NCI-H526 treated with DMSO at 0.1 percent for 48 hours (cell line): ENCODE results near the gene SYT7.

ENCODE experiments used
- DNase-seq: peaks from one replicate; lab custom pipeline; 2025; lab: John Stamatoyannopoulos, UW

The SYT7 gene

DNA sequence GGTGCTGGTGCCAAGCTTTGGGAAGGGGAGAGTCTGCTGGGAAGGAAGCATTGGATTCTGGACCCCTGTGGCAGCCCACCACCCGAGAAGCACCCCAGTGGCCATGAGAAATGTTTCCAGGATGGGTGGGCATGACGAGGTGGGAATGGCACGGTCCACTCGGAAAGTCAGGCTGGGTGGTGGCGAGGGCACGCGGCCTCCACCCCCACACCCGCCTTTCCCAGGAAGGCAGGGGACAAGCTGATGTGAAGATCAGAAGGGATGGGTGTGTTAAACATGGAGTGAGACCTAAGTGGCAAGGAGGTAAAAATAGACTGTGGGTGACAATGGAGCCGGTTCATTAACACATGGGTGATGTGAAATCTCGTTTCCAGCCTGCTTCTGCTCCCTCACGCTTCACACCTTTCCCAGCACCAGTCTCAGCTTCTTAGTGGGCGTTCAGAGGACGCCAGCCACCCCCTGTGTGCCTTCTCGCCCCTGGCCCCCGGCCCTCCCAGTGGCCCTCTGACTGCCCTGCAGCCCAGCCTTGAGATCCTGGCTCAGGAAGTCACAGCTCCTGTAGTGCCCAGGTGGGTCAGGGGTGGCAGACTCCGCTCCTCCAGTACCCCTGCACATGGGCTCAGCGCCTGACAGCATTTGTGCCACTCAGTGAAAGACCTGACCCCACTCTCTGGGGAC is 44.7 kb downstream of the SYT7 start:
- DNase-seq, result no peak

DNA sequence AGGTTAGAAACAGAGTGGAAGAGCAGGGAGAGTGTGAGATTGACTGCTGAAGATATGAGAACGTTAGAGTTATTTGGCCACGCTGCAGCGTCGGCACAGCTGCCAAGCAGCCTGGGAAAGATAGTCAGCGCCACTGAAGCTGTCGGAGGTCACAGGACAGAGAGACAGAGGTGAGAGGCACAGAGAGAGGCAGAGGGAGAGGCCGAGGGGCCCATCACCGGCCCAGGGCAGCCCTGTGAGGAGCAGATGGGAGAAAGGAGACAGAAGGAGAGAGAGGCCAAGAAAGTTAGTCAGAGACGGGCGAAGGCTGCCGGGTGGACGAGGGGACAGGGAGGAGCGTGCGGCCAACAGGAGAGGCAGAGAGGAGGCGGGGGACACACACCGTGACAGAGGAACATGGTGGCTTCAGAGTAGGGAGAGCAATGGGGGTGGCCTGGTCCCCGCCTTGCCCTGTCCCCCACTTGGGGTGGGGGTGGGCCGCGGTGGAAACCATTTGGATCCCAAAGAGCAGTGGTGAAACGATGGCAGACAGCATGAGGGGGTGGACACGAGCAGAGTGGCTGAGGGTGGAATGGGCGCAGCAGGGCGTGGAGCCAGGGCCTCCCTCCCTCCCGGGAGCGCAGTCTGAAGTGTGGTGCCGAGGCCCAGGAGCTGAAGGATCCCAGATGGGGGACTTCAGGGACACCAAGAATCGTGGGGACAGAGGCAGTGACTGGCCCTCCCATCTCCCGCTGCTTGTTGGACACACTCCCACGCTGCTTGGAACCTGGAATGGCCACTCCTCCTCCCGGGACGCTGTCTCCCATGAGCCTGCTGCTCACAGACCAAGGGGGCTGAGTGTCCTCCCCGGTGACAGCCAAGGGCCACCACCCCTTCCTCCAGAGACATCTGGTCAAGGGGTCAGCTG is 45.7 kb downstream of the SYT7 start:
- no peak for DNase-seq

GRCh38 chr11:61534025-61534932 is 46.6 kb downstream of the SYT7 start:
- DNase-seq, result no peak

DNA sequence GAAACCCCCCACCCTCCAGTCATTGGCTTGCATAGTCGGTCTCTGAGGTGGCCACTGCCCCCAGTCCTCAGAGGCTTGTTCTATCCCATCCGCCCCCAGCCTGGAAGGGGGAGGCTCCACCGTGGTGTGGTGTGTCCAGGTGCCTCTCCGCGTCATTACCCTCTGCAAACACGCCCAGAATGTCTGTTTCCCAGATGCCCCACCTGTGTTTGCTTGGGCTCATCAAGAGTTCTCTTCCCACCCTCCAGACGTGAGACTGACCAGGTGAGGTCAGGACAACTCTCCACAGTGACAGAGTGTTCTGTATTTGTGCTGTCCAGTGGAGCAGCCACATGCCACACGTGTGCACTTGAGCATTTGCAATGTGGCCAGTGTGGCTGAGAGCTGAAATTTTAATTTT is 47.5 kb downstream of the SYT7 start:
- peak; percentile 89 for DNase-seq

DNA sequence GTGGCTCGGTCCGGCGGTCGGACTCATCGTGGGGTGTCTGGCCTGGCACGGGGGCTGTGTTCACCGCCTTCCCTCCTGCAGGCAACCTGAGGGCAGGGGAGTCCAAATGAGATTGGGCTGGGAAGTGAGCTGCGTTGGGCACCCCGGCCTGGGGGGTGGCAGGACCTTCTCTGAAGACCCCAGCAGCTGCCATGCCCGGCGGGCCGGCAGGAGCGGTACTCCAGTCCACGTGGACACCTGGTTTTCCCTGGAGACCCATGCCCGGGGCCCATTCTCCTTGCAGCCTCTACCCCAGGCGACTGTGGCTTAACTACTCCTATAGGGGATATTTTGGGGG is 47.9 kb downstream of the SYT7 start:
- no peak for DNase-seq

GRCh38 chr11:61532134-61533038 is 48.5 kb downstream of the SYT7 start:
- DNase-seq, result peak; percentile 27

DNA sequence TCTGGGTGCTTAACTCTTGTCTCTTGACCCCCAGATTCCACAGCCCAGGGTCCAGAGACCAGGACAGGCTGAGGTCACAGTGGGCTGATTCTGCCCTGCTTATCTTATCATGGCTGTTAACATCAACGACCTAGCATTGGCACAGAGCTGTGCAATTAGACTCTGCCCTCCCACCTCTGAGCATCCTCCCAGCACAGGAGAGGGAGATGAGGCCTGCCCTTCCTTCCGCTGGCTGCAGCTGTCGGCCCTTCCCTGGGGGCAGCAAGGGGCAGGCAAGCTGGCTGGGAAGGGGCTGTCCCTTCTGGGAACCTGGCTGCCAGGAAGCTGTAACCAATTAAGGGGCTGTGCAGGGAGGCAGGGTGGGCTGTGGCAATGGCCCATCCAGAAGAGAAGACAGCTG is 49.8 kb downstream of the SYT7 start:
- DNase-seq, result no peak

- no peak for DNase-seq
Measured at GRCh38 chr11:61529537-61530225, 51.2 kb downstream of the SYT7 start.

GRCh38 chr11:61528114-61528513 is 52.8 kb downstream of the SYT7 start:
- no peak for DNase-seq

- no peak for DNase-seq
Measured at GRCh38 chr11:61526956-61527731, 53.7 kb downstream of the SYT7 start.

- no peak for DNase-seq
Measured at GRCh38 chr11:61526229-61526628, 54.6 kb downstream of the SYT7 start.

- DNase-seq, result no peak
Measured at GRCh38 chr11:61524963-61525587, 55.8 kb downstream of the SYT7 start.

DNA sequence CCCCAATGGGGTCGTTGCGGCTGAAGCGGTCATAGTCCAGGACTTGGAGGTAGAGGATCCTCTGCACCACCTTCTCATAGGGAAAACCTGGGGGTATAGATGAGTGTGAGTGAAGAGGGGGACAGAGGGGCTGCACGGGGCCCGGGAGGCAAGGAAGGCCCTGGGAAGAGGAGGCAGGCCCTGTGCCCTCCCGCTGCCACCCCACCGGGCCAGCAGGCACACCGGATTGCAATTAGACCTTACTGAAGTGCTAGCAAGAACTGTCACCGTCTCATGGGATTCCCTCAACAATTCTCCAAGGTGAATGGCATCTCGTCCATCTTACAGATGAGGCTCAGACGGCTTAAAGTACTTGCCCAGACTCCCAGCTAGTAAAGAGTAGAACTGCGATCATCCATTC is 56.4 kb downstream of the SYT7 start:
- no peak for DNase-seq

GRCh38 chr11:61522881-61523280 is 58.0 kb downstream of the SYT7 start:
- DNase-seq, result no peak

DNA sequence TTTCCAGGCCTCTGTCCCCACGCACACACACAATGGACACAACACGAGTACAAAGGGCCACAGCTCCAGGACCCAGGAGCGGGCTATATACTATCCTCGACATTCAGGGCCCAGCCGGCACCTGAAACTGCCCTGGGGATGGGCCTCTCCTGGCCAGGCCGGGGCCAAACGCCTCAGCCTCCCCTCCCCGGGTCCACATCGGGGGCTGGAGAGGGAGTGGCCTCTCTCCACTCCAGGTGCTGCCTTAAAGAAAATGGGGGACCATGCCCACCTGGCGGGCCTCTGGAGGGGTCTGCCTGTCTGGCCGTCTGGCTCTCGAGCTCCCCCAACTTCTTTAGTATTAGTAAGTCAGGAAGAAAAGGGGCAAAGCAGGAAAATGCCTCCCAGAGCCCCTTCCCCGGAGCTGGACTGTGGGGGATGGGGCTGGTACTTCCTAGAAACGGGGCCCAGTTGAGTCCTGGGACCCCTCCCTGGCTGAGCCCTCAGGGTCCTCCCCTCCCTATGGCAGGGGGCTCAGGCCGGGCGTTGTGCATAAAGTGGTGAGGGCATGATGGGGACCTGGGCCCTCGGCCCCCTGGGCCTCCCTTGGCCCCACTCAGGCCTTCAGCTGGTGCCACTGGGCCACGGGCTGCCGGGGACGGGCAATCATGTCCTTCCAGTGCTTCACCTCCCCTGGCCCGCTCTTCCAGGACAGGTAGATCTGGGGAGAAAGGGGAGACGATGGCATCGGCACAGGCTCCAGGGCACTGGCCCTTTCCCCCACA is 62.7 kb downstream of the SYT7 start:
- DNase-seq, result no peak

DNA sequence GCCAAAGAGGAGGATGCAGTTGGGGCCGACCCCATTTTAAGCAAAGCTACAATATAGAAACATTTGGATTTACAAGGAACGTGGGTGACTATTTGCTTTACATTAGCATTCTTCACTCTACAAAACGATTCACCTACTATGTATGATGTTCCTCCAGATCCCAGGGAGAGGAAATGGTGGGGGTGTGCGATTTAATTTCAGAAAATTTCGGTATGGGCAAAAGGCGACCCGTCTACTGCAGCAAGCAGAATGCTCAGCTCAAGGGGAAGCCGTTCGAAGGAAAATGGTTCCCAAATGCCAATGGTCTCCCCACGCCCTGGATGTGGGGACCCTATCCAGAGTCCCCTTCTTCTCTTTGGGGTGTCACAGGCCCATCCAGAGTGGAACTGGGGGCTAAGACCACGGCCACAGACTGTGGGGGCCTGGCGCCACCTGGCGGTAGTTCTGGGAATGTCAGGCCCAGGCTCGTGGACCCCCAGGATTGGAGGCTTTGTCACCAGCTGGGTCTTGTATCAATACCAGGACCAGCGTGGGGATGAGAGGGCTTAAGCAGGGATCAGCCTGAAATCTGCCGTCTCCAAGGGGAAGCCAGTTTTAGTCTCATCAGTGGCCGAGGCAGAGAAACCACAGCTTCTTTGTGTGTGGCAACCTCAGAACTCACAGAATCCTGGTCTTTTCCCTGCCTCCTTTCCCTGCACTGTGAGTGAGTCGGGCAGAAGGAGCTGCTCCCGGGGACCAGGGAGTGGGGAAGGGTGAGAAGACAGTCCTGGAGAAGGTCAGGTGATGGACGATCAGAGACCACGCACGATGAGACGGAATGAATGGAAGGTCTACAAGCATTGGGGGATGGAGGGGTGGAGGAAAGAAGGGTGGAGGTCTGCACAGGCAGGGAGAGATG is 64.0 kb downstream of the SYT7 start:
- no peak for DNase-seq

DNA sequence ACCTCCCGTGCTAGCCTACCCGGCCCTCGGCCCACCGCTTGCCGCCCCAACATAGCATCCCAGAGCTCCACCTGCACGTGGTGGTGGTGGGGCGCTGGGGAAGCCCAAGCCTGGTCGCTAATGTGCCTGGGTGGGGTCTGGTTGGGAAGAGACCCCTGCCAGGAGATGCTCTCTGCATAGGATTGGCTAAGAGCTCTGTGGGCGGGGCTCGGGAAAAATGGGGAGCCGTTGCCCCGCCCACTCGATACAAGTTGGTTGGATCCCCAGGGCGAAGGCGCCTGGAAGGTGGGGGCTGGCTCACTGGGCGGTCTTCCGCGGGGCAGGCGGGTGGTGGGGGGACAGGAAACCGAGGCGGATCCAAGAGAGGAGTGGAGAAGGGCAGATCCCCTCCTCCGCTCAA is 64.7 kb downstream of the SYT7 start:
- DNase-seq, result no peak

DNA sequence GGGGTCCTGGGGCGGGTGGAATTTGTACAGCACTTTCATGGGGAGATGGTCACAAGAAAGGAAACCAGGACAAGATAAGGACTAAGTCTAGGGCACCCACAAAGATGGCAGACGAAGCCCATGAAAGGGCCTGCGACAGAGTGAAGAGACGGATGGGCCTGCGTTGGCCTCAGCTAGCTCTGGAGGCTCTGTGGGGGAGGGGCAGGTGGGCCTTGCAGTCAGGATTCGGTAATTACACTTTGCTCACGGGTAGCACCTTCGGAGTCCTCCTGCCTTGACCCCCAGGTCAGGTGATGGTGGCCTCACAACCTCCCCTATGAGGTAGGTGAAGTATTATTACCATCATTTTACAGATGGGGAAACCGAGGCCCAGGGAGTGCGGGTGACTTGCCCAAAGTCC is 65.2 kb downstream of the SYT7 start:
- no peak for DNase-seq
